Testis (tissue), 2 donors: ENCODE measurements around the gene PTCD2.

Source experiments
- POLR2A ChIP-seq: fragments of 450-650 bp; IDR thresholded peaks from one replicate; pipeline ENCODE4 v1.6.1; 2017; ENCODE audit warnings: antibody characterized with exemption, mild to moderate bottlenecking, moderate library complexity
- TF ChIP-seq, protein P1 (sequence below), 3 experiments: fragments of 450-650 bp in 2 of 3; fragments of 200-600 bp in 1 of 3; sonication (generic) in 1 of 3; IDR thresholded peaks; one replicate each; pipeline ENCODE4 v1.5.1; 2016 to 2019; ENCODE audit warnings: antibody characterized with exemption in 3 of 3, mild to moderate bottlenecking in 2 of 3, moderate library complexity in 1 of 3

GRCh38 chr5:72410688-72411295 is 90.6 kb downstream of the PTCD2 start:
- TF ChIP-seq, protein P1, sequence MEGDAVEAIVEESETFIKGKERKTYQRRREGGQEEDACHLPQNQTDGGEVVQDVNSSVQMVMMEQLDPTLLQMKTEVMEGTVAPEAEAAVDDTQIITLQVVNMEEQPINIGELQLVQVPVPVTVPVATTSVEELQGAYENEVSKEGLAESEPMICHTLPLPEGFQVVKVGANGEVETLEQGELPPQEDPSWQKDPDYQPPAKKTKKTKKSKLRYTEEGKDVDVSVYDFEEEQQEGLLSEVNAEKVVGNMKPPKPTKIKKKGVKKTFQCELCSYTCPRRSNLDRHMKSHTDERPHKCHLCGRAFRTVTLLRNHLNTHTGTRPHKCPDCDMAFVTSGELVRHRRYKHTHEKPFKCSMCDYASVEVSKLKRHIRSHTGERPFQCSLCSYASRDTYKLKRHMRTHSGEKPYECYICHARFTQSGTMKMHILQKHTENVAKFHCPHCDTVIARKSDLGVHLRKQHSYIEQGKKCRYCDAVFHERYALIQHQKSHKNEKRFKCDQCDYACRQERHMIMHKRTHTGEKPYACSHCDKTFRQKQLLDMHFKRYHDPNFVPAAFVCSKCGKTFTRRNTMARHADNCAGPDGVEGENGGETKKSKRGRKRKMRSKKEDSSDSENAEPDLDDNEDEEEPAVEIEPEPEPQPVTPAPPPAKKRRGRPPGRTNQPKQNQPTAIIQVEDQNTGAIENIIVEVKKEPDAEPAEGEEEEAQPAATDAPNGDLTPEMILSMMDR (IDR thresholded peaks at IDR 0.05), result no peak
- TF ChIP-seq POLR2A, result no peak
